ENCODE results near the gene KDM6B.

KDM6B gene

DNA sequence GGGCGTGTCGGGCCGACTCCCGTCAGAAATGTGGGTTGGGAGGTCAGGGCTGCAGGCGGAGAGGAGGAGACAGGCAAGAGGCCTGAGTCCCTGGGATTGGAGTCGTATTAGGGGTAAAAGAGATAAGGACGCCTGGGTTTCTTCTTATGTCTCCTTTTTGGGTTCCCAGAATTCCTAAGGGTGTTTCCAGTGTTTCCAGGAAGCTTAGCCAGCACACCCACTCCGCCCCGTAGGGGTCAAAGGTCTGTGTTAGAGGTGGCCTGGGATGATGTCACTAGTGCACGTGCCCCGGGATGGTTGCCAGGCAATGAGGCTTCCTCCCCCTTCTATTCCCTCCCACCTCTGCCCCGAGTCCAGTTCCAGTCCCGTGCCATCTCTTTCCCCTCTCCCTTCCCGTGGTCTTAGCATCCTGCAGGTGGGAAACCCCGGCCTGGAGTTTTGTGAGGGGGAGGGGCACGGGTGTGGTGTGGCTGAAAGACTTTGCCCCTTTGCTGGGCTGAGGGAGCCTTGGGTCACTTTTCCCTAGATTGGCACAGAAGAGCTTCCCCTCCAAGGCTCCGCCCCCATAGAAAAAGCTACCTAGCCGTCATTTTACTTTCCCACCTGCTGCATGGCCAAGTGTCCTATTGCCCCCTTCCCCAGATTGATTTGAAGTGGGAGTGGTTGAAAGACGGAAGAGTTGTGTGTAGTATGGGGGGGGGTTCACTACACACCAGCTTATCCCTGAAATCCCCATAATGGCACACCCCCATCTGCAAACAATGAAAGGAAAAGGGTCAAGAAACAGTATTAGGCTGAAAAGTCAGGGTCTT is 2.8 kb downstream of the KDM6B start:
- TF ChIP-seq, protein P1, sequence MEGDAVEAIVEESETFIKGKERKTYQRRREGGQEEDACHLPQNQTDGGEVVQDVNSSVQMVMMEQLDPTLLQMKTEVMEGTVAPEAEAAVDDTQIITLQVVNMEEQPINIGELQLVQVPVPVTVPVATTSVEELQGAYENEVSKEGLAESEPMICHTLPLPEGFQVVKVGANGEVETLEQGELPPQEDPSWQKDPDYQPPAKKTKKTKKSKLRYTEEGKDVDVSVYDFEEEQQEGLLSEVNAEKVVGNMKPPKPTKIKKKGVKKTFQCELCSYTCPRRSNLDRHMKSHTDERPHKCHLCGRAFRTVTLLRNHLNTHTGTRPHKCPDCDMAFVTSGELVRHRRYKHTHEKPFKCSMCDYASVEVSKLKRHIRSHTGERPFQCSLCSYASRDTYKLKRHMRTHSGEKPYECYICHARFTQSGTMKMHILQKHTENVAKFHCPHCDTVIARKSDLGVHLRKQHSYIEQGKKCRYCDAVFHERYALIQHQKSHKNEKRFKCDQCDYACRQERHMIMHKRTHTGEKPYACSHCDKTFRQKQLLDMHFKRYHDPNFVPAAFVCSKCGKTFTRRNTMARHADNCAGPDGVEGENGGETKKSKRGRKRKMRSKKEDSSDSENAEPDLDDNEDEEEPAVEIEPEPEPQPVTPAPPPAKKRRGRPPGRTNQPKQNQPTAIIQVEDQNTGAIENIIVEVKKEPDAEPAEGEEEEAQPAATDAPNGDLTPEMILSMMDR (IDR thresholded peaks at IDR 0.05; ENCODE audit: insufficient read depth, low read depth, low read length, missing control alignments): no peak

DNA sequence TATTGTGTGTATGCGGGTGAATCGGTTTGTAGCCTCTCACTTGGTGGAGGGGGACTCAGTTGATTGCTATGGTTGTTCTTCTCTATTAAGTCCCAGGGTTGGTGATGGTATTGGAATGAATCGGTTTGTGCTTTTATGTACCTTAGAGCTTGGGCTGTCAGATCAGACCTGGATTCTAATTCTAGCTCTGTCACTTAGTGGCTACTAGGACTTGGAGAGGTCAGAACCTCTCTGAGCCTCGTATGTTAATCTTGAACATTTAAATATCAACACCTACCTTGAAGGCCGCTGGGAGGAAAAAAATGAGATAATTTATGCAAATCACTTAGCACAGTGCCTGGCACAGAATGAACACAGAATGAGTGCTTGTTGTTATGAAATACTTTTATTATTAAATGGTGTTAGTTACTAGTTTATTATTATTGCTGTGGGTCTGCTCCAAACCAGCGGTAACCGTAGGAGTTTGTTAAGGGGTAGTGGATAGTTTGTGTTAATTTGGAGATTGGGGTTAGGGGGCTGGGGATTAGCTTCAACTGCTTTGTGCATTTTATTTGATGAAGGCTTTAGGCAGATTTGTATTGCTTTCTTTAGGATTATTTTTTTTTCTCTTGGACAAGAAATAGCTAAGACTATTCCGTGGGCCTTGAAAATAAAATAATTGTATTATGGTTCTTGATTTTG is 3.5 kb downstream of the KDM6B start:
- peak overlapping the region; percentile 90 for H3K4me3 ChIP-seq (ENCODE audit: low read length)
- TF ChIP-seq, protein P1 (IDR thresholded peaks at IDR 0.05; ENCODE audit: insufficient read depth, low read depth, low read length, missing control alignments): no peak
- peak; percentile 39 for DNase-seq (ENCODE audit: low read depth)

More for the DNA sequence above, 2.8 kb downstream of the KDM6B start:
- H3K4me3 ChIP-seq (ENCODE audit: low read length): peak overlapping the region; percentile 90
- peak; percentile 92 for DNase-seq (ENCODE audit: low read depth)

DNA sequence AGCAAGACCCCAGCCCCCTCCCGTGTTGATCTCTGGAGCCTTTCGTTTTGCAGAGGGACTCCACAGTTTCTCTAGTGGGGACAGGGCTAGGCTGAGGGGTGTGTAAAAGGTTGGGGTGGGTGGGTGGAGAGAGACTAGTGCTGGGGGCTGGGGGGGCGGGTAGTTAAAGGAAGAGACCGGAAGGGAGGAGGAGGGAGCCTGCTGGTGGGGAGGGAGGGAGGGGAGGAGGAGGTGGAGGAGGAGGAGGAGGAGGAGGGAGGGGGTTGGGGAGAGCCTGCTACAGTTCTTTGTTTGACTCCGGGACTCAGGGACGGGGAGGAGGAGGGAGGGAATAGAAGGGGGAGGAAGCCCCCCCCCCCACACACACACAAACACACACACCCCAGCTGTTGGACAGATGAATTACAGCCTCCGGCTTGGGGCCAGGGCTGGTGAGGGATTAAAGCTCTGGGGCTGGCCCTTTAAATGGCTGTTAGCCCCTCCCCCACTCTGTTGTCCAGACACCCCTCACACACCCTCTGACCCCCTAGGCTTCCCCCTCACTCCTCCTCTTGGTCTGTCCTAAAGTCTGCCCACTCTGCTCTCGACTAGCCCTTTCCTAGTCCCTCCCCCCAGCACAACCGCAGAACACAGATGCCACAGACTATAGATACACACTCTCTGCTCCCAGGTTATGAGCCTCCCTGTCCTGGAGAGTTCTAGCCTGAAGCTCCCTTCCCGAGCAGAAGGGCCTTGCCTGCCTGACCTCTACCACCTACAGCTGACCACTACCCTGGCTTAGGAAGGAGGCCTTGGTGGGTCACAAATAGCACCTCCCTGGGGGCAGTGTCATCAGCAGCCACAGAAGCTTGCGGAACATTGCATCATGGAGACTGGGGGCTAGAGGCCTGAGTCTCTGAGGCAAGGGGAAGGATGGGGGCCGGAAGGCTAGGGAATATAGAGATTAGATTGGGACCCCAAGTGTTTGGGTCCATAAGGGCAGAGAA is 4.4 kb downstream of the KDM6B start:
- peak; percentile 40 for DNase-seq (ENCODE audit: low read depth)
- TF ChIP-seq, protein P1 (IDR thresholded peaks at IDR 0.05; ENCODE audit: insufficient read depth, low read depth, low read length, missing control alignments): no peak
- H3K4me3 ChIP-seq (ENCODE audit: low read length): peak overlapping the region; percentile 90

DNA sequence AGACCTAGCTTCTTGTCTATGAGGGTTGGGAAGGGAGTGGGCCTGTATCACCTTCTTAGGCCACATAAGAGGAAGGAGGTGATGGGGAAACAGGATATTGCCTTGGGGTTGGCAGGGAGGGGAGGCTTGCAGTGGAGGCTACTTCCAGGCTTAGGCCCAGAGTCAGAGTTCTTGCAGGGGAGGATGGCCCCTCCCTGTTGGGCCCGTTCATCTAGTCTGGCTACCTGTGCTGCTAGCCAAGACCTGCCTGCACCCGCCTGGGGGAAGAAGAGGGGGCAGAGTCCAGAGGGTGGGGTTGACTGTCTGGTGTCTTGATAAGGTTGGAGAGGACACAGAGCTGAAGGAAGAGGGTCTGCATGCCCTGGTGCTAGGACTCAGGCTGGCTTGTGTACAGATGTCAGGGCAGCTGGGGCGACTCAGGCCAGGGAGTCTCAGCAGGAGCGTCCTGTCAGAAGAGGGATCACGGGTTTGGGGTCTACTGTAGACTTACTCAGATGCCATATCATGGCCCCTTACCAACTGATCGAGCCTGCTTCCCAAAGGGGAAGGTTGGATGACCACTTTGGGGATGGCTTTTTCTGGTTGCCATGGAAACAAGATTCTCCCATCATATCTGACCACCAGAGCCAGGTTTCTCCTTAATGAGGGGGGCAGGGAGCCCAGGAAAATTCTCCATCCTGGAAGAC is 5.3 kb downstream of the KDM6B start:
- peak overlapping the region; percentile 90 for H3K4me3 ChIP-seq (ENCODE audit: low read length)
- TF ChIP-seq, protein P1 (IDR thresholded peaks at IDR 0.05; ENCODE audit: insufficient read depth, low read depth, low read length, missing control alignments): no peak
- DNase-seq (ENCODE audit: low read depth): peak; percentile 87

DNA sequence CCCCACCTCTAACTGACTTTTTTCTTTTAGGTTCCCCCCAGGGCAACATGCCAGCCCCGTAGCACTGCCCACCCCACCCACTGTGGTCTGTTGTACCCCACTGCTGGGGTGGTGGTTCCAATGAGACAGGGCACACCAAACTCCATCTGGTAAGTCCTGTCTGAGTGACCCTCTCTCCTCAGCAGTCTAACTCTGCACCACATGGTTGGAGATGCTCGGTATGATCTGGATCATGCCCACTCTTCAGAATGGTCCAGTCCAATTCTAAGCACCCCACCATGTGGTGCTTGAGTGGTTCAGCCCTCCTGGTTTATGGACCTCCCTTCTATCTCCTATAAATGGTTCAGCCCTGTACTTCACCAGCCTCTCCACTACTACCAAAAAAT is 5.9 kb downstream of the KDM6B start:
- no peak overlapping the region for H3K4me3 ChIP-seq (ENCODE audit: low read length)

More for the DNA sequence above, 5.9 kb downstream of the KDM6B start:
- peak; percentile 44 for DNase-seq (ENCODE audit: low read depth)
- TF ChIP-seq, protein P1 (IDR thresholded peaks at IDR 0.05; ENCODE audit: insufficient read depth, low read depth, low read length, missing control alignments): no peak
